Sciatic nerve (tissue), 2 donors: ENCODE results near the gene PHETA1. TPM values are rescaled to one million over a fixed set of nuclear protein-coding genes. Genes with fewer than 3 reads are reported as not detected.
"Not testable (repeated sequence)": the region's sequence is repeated elsewhere in the genome, so short reads cannot be mapped to it uniquely, and the experiment has no call there.

Source experiments
- ATAC-seq: fragments of 200-7000 bp; cut with Tn5 transposase; one replicate; pipeline ENCODE4 v1.9.1; 2020; ENCODE audit warnings: mild to moderate bottlenecking, moderate library complexity
- DNase-seq: peaks from one replicate; pipeline ENCODE4 v3.0.0-alpha.2; 2020; ENCODE audit warnings: low spot score
- intact Hi-C: fragments of 100-400 bp; cut with DNase I; formaldehyde crosslinking; loops from one replicate; pipeline ENCODE4 v1.14.2; 2022
- total RNA-seq: library from RNA; stranded (reverse); fragmentation: NEBNext Ultra II Directional; extraction: Animal tissue kit (Norgen Biotek cat#: 25700); gene quantifications from one replicate; pipeline ENCODE4 v1.2.1, GENCODE V29; 2021
- donor health status: DM: no; HTN: no; CAD: no.
- donor health status: DM: no; HTN: no; CAD: no.

PHETA1 gene
- total RNA-seq, 1 donor from 2014 or later: 12.0 TPM

DNA sequence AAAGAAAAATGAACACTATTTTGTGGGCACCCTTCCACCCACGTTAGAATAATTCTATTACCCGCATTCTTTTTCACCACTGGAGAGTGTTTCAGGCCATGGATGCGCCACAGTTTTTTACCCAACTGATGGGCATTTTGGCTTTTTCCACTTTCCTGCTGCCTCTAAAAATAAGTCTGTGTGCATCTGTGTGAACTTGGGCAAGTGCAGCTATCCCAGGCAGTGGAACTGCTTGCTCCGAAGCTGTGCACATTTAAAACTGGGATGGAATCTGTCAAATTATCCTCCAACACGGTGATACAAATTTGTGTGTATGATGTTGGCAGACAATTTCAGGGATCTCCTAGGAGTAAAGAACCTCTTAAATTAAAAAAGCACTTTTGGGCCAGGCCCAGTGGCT lies 31.5 kb downstream of the PHETA1 start:
- intact Hi-C loops: no loop called here
- ATAC-seq: no peak
- DNase-seq: no peak

DNA sequence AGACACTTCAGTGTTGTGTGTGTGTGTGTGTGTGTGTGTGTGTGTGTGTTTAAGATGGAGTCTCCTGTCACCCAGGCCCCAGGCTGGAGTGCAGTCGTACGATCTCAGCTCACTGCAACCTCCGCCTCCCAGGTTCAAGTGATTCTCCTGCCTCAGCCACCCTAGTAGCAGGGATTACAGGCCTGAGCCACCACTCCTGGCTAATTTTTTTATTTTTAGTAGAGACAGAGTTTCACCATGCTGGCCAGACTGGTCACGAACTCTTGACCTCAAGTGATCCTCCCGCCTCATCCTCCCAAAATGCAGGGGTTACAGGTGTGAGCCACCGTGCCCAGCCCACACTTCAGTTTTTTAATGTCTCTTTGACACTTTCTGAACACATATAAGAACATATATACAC lies 32.5 kb downstream of the PHETA1 start:
- ATAC-seq, DNase-seq, intact Hi-C loops: not testable (repeated sequence)

DNA sequence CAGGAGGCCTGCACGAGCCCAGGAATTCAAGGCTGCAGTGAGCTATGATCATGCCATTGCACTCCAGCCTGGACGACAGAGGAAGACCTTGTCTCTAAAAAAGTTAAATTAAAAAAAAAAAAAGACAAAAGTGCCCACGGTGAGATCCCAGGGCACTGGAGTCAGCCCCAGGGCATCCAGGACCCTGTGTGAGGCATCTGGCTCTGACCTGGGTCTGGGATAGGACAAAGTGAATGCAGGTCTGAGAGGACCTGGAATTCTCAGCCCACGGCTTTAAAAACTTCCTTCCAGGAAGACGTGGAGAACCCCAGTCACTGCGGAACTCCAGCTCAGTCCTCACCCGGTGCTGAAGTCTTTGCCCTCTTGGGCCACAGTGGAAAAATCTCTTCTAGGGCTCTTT lies 33.1 kb downstream of the PHETA1 start:
- DNase-seq: no peak
- ATAC-seq: no peak
- intact Hi-C loops: no loop called here

DNA sequence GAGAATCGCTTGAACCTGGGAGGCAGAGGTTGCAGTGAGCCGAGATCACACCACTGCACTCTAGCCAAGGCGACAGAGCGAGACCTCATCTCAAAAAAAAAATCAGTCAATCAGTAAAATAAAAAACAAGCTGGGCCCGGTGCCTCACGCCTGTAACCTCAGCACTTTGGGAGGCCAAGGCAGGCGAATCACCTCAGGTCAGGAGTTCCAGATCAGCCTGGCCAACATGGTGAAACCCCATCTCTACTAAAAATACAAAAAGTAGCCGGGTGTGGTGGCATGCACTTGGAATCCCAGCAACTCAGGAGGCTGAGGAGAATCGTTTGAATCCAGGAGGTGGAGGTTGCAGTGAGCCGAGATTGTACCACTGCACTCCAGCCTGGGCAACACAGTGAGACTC lies 33.6 kb downstream of the PHETA1 start:
- ATAC-seq, DNase-seq, intact Hi-C loops: not testable (repeated sequence)

DNA sequence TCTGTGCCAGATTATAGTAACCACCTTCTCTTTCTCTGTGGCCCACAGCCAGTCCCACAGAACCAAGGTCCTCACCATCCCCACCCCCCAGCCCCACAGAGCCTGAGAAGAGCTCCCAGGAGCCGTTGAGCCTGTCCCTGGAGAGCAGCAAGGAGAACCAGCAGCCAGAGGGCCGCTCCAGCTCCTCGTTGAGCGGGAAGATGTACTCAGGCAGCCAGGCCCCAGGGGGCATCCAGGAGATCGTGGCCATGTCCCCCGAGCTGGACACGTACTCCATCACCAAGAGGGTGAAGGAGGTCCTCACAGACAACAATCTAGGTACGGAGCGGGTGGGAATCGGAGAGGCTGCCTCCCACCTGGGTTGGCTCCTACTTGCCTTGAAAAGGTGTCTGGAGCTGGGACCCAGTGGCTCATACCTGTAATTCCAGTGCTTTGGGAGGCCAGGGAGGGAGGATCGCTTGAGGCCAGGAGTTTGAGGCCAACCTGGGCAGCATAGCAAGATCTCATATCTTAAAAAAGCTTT lies 34.4 kb downstream of the PHETA1 start:
- intact Hi-C loops: no loop called here
- DNase-seq (no peak), ATAC-seq (no peak)

DNA sequence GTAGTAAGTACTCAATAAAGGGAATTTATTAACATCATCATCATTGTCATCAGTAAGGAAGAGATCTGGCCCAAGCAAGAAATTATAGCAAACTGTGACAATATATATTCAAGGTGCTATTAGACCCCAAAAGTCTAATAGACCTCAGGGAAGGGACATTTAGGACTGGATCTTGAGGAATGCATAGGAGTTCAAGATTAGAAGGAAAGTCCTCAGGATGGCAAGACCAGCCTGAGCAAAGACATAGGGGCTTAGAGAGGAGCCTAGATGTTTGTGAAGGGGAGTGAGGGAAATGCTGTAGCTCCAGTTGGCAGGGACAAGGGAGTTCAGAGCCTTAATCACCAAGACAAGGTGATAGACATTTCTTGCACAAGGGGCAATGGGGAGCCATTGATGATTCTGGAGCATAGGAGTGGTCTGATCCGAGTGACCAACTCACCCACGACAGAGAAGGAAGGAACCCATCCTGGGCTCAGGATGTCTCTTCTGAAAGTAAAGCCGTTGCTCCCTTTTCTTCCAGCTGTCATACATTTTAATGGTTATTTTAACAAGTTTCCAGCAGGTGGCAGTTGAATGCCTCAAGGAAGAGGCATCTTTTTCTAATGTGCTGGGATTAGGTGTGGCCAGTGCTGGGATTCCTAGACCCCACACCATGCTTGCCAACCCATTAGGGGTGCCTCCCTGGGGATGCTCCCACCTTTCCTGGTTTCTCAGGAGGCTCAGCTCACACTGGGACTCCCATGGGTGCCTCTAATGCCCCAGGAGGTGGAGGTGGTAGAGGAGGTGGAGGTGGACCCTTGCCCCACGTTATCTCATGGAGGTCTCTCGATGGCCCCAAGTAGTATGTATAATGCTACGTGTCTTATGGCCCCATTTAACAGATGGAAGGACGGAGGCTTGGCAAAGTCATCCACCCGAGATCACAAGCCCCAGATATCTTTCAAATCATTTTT lies 37.8 kb downstream of the PHETA1 start:
- DNase-seq: no peak
- no peak for ATAC-seq
- intact Hi-C loops: no loop called here

DNA sequence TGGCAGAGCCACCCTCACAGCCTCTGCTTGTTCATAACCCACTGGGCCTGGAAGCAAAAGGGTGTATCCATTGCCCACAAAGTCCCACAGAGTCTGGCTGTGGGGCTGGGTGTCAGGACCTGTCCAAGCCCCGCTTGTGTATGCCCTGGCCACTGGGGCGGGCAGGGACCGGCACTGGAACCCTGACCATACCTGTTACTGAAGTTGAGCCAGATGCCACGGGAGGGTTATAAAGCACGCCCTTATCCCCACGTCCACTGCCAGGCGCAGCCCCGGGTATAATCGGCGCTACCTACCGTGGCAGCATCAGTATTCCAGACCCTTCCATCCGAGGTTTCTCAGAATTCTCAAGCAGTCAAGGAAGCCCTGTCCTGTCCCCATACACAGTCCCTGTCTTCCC lies 40.8 kb downstream of the PHETA1 start:
- intact Hi-C loops: no loop called here
- ATAC-seq (no peak), DNase-seq (no peak)

DNA sequence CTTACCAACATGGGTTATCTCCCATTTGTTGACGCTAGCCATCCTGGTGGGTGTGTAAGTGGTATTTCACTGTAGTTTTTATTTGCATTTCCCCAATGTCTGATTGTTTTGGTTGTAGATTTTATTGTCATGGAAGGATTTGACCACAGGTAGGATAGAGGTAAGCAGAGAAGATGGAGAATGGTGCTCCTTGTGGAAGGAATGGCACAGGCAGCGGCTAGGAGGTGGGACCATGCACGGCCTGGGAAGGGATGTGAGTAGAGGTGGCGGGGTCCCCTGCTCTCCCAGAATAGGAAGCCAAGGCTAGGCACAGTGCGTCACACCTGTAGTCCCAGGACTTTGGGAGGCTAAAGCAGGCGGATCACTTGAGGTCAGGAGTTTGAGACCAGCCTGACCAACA lies 41.4 kb downstream of the PHETA1 start:
- ATAC-seq (no peak), DNase-seq (no peak)
- intact Hi-C loops: no loop called here

DNA sequence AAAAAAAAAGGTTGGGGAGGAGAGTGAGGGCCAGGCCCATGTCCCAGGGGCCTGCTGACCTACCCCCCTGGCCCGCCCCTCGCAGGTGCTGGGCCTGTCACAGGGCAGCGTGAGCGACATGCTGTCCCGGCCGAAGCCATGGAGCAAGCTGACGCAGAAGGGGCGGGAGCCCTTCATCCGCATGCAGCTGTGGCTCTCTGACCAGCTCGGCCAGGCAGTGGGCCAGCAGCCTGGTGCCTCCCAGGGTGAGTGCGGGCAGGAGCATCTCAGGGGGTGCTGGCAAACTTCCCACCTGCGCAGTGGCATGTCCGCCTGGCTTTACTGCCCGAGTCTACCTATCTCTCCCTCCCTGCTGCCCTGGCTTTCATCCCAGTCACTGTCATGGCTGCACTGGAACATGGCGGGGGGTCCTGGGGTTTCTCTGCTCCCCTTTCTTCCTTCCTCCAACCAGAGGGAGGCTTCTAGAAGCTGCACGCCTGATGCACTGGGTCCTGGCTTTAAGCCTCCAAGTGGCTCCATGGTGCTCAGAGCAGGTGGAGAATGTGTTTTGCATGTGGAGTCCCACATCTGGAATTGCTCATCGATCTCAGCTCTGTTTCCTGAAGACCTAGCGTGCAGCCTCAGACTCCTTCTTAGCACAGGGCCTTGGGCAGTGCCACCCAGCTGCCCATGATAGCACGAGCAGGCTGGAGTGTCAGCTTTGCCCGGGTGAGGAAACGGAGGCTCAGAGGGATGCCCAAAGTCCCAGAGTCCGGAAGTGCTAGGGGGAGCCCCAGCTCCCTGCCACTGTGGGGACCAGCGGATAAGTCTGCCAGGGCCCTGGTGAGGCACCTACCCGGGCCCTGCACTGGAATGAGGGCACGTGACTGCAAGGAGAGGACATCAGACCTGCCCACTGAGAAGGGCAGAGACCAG lies 46.3 kb downstream of the PHETA1 start:
- intact Hi-C loops: no loop called here
- ATAC-seq (peak; percentile 17), DNase-seq (no peak)

DNA sequence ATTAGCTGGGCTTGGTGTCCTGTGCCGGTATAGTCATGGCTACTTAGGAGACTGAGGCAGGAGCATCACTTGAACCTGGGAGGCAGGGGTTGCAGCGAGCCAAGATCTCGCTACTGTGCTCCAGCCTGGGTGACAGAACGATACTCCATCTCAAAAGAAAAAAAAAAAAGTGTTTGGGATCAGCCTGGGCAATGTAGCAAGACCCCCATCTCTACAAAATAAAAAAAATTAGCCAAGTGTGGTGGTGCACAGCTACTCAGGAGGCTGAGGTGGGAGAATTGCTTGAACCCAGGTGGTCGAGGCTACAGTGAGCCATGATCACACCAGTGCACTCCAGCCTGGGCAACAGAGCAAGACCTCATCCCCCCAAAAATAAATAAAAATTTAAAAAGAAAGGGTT lies 47.6 kb downstream of the PHETA1 start:
- no peak for DNase-seq
- intact Hi-C loops: no loop called here
- ATAC-seq: no peak

DNA sequence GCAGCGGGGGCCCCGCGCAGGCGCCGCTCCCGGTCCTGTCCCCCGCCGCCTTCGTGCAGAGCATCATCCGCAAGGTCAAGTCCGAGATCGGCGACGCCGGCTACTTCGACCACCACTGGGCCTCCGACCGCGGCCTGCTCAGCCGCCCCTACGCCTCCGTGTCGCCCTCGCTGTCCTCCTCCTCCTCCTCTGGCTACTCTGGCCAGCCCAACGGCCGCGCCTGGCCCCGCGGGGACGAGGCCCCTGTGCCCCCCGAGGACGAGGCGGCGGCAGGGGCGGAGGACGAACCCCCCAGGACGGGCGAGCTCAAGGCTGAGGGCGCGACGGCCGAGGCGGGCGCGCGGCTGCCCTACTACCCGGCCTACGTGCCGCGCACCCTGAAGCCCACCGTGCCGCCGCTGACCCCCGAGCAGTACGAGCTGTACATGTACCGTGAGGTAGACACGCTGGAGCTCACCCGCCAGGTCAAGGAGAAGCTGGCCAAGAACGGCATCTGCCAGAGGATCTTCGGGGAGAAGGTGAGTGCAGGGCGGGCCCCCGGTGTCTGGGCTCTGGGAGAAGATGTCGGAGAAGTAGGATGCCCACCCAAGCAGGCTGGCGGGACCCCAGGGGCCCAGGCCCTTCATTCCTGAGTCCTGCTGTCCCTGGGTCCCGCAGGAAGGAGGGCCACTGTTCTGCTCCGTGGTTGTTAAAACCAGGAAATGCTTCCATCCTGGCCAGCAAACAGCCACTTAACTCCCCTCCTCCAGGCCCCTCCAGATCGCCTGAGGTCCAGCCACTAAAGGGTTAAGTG lies 48.4 kb downstream of the PHETA1 start:
- intact Hi-C loops: no loop called here
- ATAC-seq: no peak
- no peak for DNase-seq

DNA sequence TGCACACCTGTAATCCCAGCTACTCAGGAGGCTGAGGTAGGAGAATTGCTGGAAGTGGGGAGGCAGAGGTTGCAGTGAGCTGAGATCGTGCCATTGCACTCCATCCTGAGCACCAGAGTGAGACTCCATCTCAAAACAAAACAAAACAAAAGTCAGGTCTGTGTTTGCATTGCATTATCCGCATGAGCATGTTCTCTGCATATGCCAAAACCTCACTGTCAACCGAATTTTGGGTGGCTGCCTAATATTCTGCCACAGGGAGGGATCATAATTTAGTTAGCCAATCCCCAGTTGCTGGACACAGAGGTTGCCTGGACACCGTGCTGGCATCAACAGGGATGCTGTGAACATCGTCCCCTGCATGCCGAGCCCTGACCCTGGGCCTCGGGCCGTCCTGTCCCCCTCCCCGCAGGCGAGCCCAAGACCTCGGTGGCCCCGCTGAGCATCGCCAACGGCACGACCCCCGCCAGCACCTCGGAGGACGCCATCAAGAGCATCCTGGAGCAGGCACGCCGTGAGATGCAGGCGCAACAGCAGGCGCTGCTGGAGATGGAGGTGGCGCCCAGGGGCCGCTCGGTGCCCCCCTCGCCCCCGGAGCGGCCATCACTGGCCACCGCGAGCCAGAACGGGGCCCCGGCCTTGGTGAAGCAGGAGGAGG lies 49.2 kb downstream of the PHETA1 start:
- intact Hi-C loops: no loop called here
- DNase-seq (no peak), ATAC-seq (no peak)

DNA sequence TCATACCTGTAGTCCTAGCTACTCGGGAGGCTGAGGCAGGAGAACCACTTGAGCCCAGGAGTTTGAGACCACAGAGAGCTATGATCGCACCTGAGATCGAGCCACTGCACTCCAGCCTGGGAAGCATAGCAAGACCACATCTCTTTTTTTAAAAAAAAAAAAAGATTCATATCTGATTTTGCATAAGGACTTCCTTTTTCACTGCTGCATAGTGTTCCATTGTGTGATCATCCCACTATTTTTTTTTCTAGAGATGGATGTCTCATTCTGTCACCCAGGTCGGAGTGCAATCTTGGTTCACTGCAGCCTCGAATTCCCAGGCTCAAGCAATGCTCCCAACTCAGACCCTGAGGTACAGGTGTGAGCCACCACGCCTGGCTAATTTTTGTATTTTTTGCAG lies 50.4 kb downstream of the PHETA1 start:
- DNase-seq (no peak), ATAC-seq (no peak)
- intact Hi-C loops: no loop called here

DNA sequence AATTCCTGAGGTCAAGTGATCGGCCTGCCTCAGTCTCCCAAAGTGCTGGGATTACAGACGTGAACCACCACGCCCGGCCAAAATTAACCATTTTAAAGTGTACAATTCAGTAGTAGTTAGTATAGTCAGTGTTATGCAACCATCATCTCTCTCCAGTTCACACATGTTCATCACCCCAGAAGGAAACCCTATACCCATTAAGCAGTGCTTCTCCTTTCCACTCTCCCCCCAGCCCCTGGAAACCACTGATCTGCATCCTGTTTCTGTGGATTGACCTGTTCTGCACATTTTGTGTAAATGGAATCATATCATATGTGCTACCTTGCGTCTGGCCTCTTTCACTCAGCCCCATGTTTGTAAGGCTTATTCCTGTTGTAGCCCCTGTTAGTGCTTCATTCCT lies 52.2 kb downstream of the PHETA1 start:
- intact Hi-C loops: no loop called here
- DNase-seq: no peak
- ATAC-seq: no peak

DNA sequence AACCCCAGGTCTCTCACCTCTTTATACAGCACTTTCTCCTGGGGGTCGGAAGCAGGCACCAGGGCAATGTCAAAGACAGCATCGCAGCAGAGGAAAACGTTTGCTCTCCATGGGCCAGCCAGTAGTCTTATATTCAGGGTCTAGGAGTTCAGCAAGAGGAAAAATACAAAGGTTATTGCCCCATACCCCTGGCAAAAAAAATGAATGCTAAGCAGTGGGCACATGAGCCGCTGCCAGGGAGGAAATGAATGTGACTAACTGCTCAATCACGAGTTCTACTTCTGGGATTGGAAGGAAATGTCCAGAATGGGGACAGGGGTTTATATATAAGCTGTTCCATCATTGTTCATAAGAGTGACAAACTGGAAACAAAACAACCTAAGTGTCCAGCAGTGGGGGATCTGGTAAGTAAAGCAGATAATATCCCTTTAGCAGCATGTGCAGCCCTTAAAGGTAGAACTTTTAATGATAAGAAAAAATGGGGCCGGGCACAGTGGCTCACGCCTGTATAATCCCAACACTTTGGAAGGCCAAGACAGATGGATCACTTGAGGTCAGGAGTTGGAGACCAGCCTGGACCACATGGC lies 53.8 kb downstream of the PHETA1 start:
- peak; percentile 40 for ATAC-seq
- DNase-seq: no peak
- intact Hi-C loops: no loop called here

DNA sequence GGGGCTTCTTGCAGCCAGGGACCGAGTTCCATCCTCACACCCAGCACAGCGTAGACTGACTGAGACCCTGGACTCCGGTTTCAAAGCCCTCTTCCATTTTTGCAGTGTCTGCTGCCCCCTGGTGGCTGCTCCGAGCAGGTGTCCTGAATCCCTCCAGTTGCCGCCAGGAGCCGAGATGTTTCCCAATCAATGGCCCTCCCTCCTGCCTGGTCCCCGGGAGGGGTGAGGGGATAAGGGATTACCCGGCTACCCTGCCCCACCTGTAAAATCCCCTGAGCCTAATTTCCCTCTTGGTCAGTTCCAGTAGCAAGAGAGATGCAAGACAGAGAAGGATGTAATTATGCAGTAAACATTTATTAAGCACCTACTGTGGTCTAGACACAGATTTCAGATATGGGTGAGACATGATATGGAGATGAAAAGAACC lies 55.0 kb downstream of the PHETA1 start:
- intact Hi-C loops: no loop called here
- peak; percentile 86 for DNase-seq
- peak; percentile 67 for ATAC-seq

DNA sequence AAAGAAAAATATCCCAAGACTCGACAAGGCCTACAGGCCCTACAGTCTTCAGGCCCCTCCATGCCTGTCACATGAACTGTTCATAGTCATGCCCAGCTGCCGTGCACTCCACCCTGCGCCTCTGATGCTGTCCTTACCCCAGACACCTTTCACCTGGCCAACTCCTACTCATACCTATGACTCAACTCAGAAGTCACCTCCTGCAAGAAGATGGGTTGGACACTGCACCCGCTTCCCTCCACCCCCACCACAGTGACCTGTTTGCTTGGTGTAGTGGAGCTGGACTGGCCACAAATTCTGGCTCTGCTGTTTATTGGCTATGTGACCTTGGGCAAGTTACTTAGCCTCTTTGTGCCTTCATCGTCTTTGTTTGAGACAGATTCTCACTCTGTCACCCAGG lies 56.2 kb downstream of the PHETA1 start:
- ATAC-seq (no peak), DNase-seq (no peak)
- intact Hi-C loops: no loop called here

DNA sequence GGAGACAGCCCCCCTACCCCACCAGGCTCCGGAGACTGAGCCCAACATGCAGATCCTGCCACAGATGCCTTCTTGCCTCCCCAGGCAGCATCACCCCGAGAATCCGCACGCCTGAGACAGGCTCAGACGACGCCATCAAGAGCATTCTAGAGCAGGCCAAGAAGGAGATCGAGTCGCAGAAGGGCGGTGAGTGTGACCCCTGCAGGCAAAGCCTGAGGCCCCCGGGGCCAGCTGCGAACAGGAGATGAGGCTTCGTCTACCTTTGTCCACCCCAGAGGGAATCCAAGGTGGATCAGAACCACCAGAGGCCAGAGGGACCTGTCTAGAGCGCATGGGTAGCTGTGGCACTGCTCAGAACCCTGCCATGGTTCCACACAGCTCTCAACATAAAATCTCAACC lies 56.9 kb downstream of the PHETA1 start:
- intact Hi-C loops: no loop called here
- ATAC-seq (no peak), DNase-seq (no peak)
